OCI-LY1 (cell line): ENCODE data around the gene IDUA.

Experiments
- H2AFZ ChIP-seq: fragments of 200-600 bp; sonication (generic), shearing (Covaris generic); 2 replicates; pipeline ENCODE4 v1.6.0; 2014; ENCODE audit warnings: antibody characterized with exemption, mild to moderate bottlenecking, low read length
- H3F3A ChIP-seq: fragments of 200-600 bp; sonication (generic), shearing (Covaris generic); 2 replicates; pipeline ENCODE4 v1.6.0; 2014; ENCODE audit warnings: mild to moderate bottlenecking, antibody characterized with exemption, low read length, moderate library complexity; ENCODE audit not compliant: insufficient read depth
- H3K27ac ChIP-seq: fragments of 200-600 bp; sonication (generic); 2 replicates; pipeline ENCODE4 v1.5.1; 2014; ENCODE audit warnings: low read length, mixed run types, mild to moderate bottlenecking, low read depth; ENCODE audit not compliant: poor library complexity, severe bottlenecking
- H3K27me3 ChIP-seq: fragments of 200-600 bp; sonication (generic); 2 replicates; pipeline ENCODE4 v1.6.0; 2014; ENCODE audit warnings: antibody characterized with exemption, mild to moderate bottlenecking, low read length, moderate library complexity; ENCODE audit not compliant: insufficient read depth
- H3K36me3 ChIP-seq: fragments of 200-600 bp; sonication (generic); 2 replicates; pipeline ENCODE4 v1.6.1; 2014; ENCODE audit warnings: mild to moderate bottlenecking, antibody characterized with exemption, low read length, moderate library complexity, mixed read lengths; ENCODE audit not compliant: insufficient read depth
- H3K4me1 ChIP-seq: fragments of 200-600 bp; sonication (generic); 2 replicates; pipeline ENCODE4 v1.5.1; 2014; ENCODE audit warnings: mild to moderate bottlenecking, low read length, moderate library complexity; ENCODE audit not compliant: insufficient read depth, severe bottlenecking
- H3K4me2 ChIP-seq: fragments of 200-600 bp; sonication (generic), shearing (Covaris generic); 2 replicates; pipeline ENCODE4 v1.6.1; 2014; ENCODE audit warnings: low read length
- H3K4me3 ChIP-seq: fragments of 200-600 bp; sonication (generic); 2 replicates; pipeline ENCODE4 v1.5.1; 2014; ENCODE audit warnings: low read length, low read depth, mild to moderate bottlenecking, mixed read lengths; ENCODE audit not compliant: poor library complexity, severe bottlenecking
- H3K79me2 ChIP-seq: fragments of 200-600 bp; shearing (Covaris generic); 2 replicates; pipeline ENCODE4 v1.6.1; 2016; ENCODE audit warnings: mixed run types, low read length, mixed read lengths; ENCODE audit not compliant: insufficient read depth
- H3K9ac ChIP-seq: fragments of 200-600 bp; sonication (generic), shearing (Covaris generic); 2 replicates; pipeline ENCODE4 v1.6.1; 2014; ENCODE audit warnings: mild to moderate bottlenecking, low read length, mixed read lengths
- H3K9me2 ChIP-seq: fragments of 200-600 bp; sonication (generic), shearing (Covaris generic); 2 replicates; pipeline ENCODE4 v1.6.1; 2014; ENCODE audit warnings: low read depth, mild to moderate bottlenecking, low read length, mixed read lengths
- H3K9me3 ChIP-seq: fragments of 200-600 bp; shearing (Covaris generic); 2 replicates; pipeline ENCODE4 v1.6.1; 2014; ENCODE audit warnings: low read length, mixed read lengths
- H4K20me1 ChIP-seq: fragments of 200-600 bp; sonication (generic), shearing (Covaris generic); 2 replicates; pipeline ENCODE4 v1.6.0; 2016; ENCODE audit warnings: mild to moderate bottlenecking, low read length; ENCODE audit not compliant: insufficient read depth
- EZH2 ChIP-seq: fragments of 200-600 bp; sonication (generic), shearing (Covaris generic); IDR thresholded peaks from 2 replicates; pipeline ENCODE4 v1.8.0; 2017; ENCODE audit warnings: borderline replicate concordance, mixed run types, mild to moderate bottlenecking, antibody characterized with exemption, low read length, moderate library complexity, mixed read lengths
- TF ChIP-seq, protein P1 (sequence below): fragments of 200-600 bp; sonication (generic), shearing (Covaris generic); IDR thresholded peaks from 2 replicates; pipeline ENCODE4 v1.5.1; 2017; ENCODE audit warnings: mild to moderate bottlenecking, antibody characterized with exemption, low read length, moderate library complexity, mixed read lengths

Gene IDUA

DNA sequence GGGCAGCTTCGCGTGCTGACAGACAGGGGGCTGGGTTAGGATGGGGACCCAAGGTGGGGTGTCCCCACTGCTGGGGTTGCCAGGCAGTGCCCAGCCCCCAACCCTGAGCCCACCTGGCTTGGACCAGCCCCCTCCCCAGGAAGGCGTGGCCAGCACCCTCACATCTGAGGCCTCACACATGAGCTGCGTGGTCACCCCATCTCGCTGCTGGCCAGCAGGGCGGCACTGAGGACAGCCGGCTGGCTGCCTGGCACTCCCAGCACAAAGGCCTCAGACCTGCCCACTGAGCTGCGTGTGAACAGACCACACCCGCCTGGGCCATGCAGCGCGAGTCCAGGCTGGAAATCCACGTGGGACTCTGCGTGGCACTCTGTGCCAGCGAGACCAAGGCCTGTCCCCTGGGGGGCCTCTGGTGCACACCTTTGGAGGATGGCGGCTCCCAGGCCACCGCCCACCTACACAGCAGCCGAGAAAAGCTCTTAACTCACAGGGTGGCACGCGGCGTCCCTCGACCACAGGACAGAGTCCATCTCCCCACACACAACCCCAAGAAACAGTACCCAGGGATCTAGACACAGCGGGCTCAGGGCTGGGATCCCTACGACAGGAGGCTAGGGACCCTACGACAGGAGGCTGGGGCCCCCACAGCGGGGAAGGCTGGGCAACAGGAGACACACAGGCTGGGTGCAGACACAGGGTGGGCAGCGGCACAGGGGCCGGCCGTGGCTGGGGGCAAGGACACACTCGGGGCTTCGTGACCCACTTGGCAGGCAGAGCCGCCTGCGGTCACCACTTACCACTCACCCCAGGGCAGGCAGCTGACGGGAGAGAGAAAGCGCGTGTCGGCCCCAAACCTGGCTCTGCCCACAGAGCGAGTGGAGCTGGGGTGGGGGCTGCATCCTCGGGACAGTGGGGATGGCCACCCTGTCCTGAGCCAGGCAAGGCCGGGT, 23.3 kb upstream of the IDUA start:
- TF ChIP-seq EZH2 = no peak
- TF ChIP-seq, protein P1, sequence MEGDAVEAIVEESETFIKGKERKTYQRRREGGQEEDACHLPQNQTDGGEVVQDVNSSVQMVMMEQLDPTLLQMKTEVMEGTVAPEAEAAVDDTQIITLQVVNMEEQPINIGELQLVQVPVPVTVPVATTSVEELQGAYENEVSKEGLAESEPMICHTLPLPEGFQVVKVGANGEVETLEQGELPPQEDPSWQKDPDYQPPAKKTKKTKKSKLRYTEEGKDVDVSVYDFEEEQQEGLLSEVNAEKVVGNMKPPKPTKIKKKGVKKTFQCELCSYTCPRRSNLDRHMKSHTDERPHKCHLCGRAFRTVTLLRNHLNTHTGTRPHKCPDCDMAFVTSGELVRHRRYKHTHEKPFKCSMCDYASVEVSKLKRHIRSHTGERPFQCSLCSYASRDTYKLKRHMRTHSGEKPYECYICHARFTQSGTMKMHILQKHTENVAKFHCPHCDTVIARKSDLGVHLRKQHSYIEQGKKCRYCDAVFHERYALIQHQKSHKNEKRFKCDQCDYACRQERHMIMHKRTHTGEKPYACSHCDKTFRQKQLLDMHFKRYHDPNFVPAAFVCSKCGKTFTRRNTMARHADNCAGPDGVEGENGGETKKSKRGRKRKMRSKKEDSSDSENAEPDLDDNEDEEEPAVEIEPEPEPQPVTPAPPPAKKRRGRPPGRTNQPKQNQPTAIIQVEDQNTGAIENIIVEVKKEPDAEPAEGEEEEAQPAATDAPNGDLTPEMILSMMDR = no peak
- H3K27me3 ChIP-seq = no peaks in the 10 kb centered on the region
- no peaks in the 10 kb centered on the region for H3K36me3 ChIP-seq
- no peak overlapping the region for H3K9ac ChIP-seq
- no peak overlapping the region for H2AFZ ChIP-seq
- no peak overlapping the region for H3K4me2 ChIP-seq
- H3F3A ChIP-seq = no peaks in the 10 kb centered on the region
- no peaks in the 10 kb centered on the region for H3K9me3 ChIP-seq
- no peaks in the 10 kb centered on the region for H3K79me2 ChIP-seq
- H3K4me3 ChIP-seq = no peak overlapping the region
- no peaks in the 10 kb centered on the region for H3K9me2 ChIP-seq
- no peaks in the 10 kb centered on the region for H4K20me1 ChIP-seq
- no peak overlapping the region for H3K27ac ChIP-seq
- H3K4me1 ChIP-seq = peaks cover 3% of the 10 kb centered on the region

DNA sequence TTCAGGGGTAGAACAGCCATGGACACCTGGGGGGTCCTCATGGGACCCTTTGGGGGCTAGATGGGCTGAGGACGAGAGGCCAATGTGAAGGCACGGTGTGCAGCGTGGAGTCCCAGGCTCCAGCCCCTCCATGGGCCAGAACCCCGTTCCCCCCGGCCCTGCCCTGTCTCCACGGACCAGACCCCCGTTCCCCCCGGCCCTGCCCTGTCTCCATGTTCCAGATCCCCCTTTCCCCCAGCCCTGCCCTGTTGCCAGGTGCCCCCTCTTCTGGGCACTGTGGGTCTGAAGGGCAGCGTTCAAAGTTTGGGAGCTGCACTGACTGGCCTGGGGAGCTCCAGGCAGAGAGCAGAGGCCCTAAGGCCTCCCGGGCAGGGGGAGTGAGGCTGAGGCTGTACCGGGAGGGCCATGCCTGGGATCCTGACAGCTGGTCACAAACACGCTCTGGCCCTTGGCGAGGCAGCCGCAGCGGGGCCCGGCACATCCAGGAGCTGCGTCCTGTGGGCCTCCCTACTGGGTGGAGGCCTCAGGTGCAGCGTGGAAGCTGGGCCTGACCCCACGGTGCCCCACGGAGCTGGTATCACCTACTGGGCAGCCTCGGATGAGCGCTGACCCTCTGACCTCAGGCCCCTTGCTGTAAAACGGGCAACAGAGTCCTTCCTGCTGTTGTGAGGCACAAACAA, 22.4 kb upstream of the IDUA start:
- H3F3A ChIP-seq = no peaks in the 10 kb centered on the region
- no peaks in the 10 kb centered on the region for H3K27me3 ChIP-seq
- no peaks in the 10 kb centered on the region for H3K36me3 ChIP-seq
- H3K4me3 ChIP-seq = no peak overlapping the region
- TF ChIP-seq, protein P1 = no peak
- no peak for TF ChIP-seq EZH2
- H3K27ac ChIP-seq = no peak overlapping the region
- no peak overlapping the region for H2AFZ ChIP-seq
- peaks cover 3% of the 10 kb centered on the region for H3K4me1 ChIP-seq
- H3K9me3 ChIP-seq = no peaks in the 10 kb centered on the region
- H3K79me2 ChIP-seq = no peaks in the 10 kb centered on the region
- no peak overlapping the region for H3K4me2 ChIP-seq
- no peak overlapping the region for H3K9ac ChIP-seq
- H3K9me2 ChIP-seq = no peaks in the 10 kb centered on the region
- H4K20me1 ChIP-seq = no peaks in the 10 kb centered on the region

GRCh38 chr4:965048-965765, 21.6 kb upstream of the IDUA start:
- TF ChIP-seq, protein P1 = no peak
- no peak for TF ChIP-seq EZH2
- no peaks in the 10 kb centered on the region for H3K36me3 ChIP-seq
- H3K27ac ChIP-seq = no peak overlapping the region
- no peaks in the 10 kb centered on the region for H3F3A ChIP-seq
- H3K9me3 ChIP-seq = no peaks in the 10 kb centered on the region
- no peak overlapping the region for H3K4me2 ChIP-seq
- no peak overlapping the region for H3K4me3 ChIP-seq
- no peaks in the 10 kb centered on the region for H3K79me2 ChIP-seq
- no peak overlapping the region for H3K9ac ChIP-seq
- H4K20me1 ChIP-seq = no peaks in the 10 kb centered on the region
- H3K4me1 ChIP-seq = peaks cover 3% of the 10 kb centered on the region
- H2AFZ ChIP-seq = no peak overlapping the region
- no peaks in the 10 kb centered on the region for H3K9me2 ChIP-seq
- no peaks in the 10 kb centered on the region for H3K27me3 ChIP-seq
